H9 (cell line): ENCODE results near the gene GPC3. TPM values are rescaled to one million over a fixed set of nuclear protein-coding genes. Genes with fewer than 3 reads are reported as not detected.

Experiments used
- DNase-seq: peaks from one replicate; pipeline ENCODE4 v3.0.0-alpha.2; 2017
- H2AFZ ChIP-seq: one replicate; pipeline ENCODE4 v1.6.1; 2013; ENCODE audit warnings: mild to moderate bottlenecking, low read length, control low read depth, moderate library complexity
- H2AK5ac ChIP-seq: 2 replicates; pipeline ENCODE4 v1.6.1; 2013; ENCODE audit warnings: low read length, control low read depth, mixed read lengths; ENCODE audit not compliant: insufficient read length
- H2BK120ac ChIP-seq: one replicate; pipeline ENCODE4 v1.6.1; 2013; ENCODE audit warnings: low read depth, mild to moderate bottlenecking, low read length, control low read depth, inconsistent platforms; ENCODE audit not compliant: poor library complexity, severe bottlenecking
- H2BK12ac ChIP-seq: 2 replicates; pipeline ENCODE4 v1.6.1; 2013; ENCODE audit warnings: low read length, control low read depth, mixed read lengths, low read depth; ENCODE audit not compliant: insufficient read length
- H2BK15ac ChIP-seq: 2 replicates; pipeline ENCODE4 v1.6.1; 2013; ENCODE audit warnings: low read depth, low read length, control low read depth
- H2BK20ac ChIP-seq: one replicate; pipeline ENCODE4 v1.6.1; 2013; ENCODE audit warnings: low read depth, mild to moderate bottlenecking, low read length, control low read depth, inconsistent platforms; ENCODE audit not compliant: poor library complexity, severe bottlenecking
- H2BK5ac ChIP-seq: 2 replicates; pipeline ENCODE4 v1.6.1; 2013; ENCODE audit warnings: low read length, control low read depth, mixed read lengths; ENCODE audit not compliant: insufficient read length
- H3K14ac ChIP-seq: 2 replicates; pipeline ENCODE4 v1.6.1; 2013; ENCODE audit warnings: low read length, control low read depth; ENCODE audit not compliant: insufficient read depth
- H3K18ac ChIP-seq: 2 replicates; pipeline ENCODE4 v1.6.1; 2013; ENCODE audit warnings: low read depth, mild to moderate bottlenecking, mixed read lengths, low read length, control low read depth; ENCODE audit not compliant: insufficient read length
- H3K23ac ChIP-seq: 2 replicates; pipeline ENCODE4 v1.6.1; 2013; ENCODE audit warnings: low read length, control low read depth, mixed read lengths, low read depth; ENCODE audit not compliant: insufficient read length
- H3K23me2 ChIP-seq: 2 replicates; pipeline ENCODE4 v1.6.1; 2013; ENCODE audit warnings: low read depth, mild to moderate bottlenecking, mixed read lengths, low read length, control low read depth; ENCODE audit not compliant: insufficient read length, poor library complexity, severe bottlenecking
- H3K27ac ChIP-seq: 2 replicates; pipeline ENCODE4 v1.5.1; 2013; ENCODE audit warnings: low read length, control low read depth, mixed read lengths, low read depth; ENCODE audit not compliant: insufficient read length
- H3K27me3 ChIP-seq: 2 replicates; pipeline ENCODE4 v1.6.1; 2013; ENCODE audit warnings: low read length, control low read depth, inconsistent platforms; ENCODE audit not compliant: insufficient read depth
- H3K4ac ChIP-seq: 2 replicates; pipeline ENCODE4 v1.6.1; 2013; ENCODE audit warnings: low read depth, mild to moderate bottlenecking, control low read depth, inconsistent platforms, low read length, moderate library complexity
- H3K4me1 ChIP-seq: 2 replicates; pipeline ENCODE4 v1.6.1; 2013; ENCODE audit warnings: low read length, control low read depth, inconsistent platforms; ENCODE audit not compliant: insufficient read depth
- H3K4me2 ChIP-seq: 2 replicates; pipeline ENCODE4 v1.6.1; 2013; ENCODE audit warnings: low read length, control low read depth, mixed read lengths; ENCODE audit not compliant: insufficient read length, insufficient read depth
- H3K56ac ChIP-seq: 2 replicates; pipeline ENCODE4 v1.6.1; 2013; ENCODE audit warnings: low read depth, mild to moderate bottlenecking, mixed read lengths, low read length, control low read depth; ENCODE audit not compliant: insufficient read length
- H3K79me1 ChIP-seq: 2 replicates; pipeline ENCODE4 v1.6.1; 2013; ENCODE audit warnings: low read depth, mild to moderate bottlenecking, moderate library complexity, low read length, control low read depth, inconsistent platforms; ENCODE audit not compliant: insufficient read depth, poor library complexity, severe bottlenecking
- H3K79me2 ChIP-seq: 2 replicates; pipeline ENCODE4 v1.6.1; 2013; ENCODE audit warnings: low read length, control low read depth, inconsistent platforms; ENCODE audit not compliant: insufficient read depth
- H3K9ac ChIP-seq: 2 replicates; pipeline ENCODE4 v1.6.1; 2013; ENCODE audit warnings: low read length, control low read depth, mixed read lengths; ENCODE audit not compliant: insufficient read length; ENCODE audit errors: extremely low read depth
- H3K9me3 ChIP-seq: one replicate; pipeline ENCODE4 v1.6.1; 2013; ENCODE audit warnings: low read depth, low read length, inconsistent platforms; ENCODE audit not compliant: control insufficient read depth
- H3T11ph ChIP-seq: one replicate; pipeline ENCODE4 v1.6.1; 2013; ENCODE audit warnings: mild to moderate bottlenecking, low read length, control low read depth, inconsistent platforms
- H4K20me1 ChIP-seq: one replicate; pipeline ENCODE4 v1.6.1; 2013; ENCODE audit not compliant: control insufficient read depth, insufficient read length, insufficient read depth
- H4K5ac ChIP-seq: 2 replicates; pipeline ENCODE4 v1.6.1; 2013; ENCODE audit warnings: low read depth, mild to moderate bottlenecking, mixed read lengths, low read length, control low read depth; ENCODE audit not compliant: insufficient read length
- H4K8ac ChIP-seq: replicated peaks from 2 replicates; pipeline ENCODE4 v1.6.1; 2013; ENCODE audit warnings: low read length, control low read depth, mixed read lengths, low read depth; ENCODE audit not compliant: insufficient read length
- H4K91ac ChIP-seq: 2 replicates; pipeline ENCODE4 v1.6.1; 2013; ENCODE audit warnings: low read depth, mild to moderate bottlenecking, moderate library complexity, mixed read lengths, low read length, control low read depth; ENCODE audit not compliant: insufficient read length
- H3K27ac Mint-ChIP-seq, 3 experiments: 2 replicates in 2 of 3; 3 replicates in 1 of 3; pipeline ENCODE4 v1.8.0; 2020 to 2021; ENCODE audit warnings: mixed read lengths in 3 of 3, mild to moderate bottlenecking in 1 of 3, moderate library complexity in 1 of 3
- H3K27me3 Mint-ChIP-seq: 2 replicates; pipeline ENCODE4 v1.8.0; 2021; ENCODE audit warnings: low read depth, mild to moderate bottlenecking, moderate library complexity, mixed read lengths
- H3K36me3 Mint-ChIP-seq, 3 experiments: 2 replicates in 2 of 3; 3 replicates in 1 of 3; pipeline ENCODE4 v1.8.0; 2020 to 2021; ENCODE audit warnings: low read depth in 3 of 3, mixed read lengths in 3 of 3; ENCODE audit not compliant: insufficient read depth in 1 of 3
- H3K4me1 Mint-ChIP-seq, 2 experiments: 2 replicates each; pipeline ENCODE4 v1.8.0; 2020; ENCODE audit warnings: mixed read lengths in 2 of 2
- H3K4me3 Mint-ChIP-seq, 2 experiments: 2 replicates in 1 of 2; 3 replicates in 1 of 2; pipeline ENCODE4 v1.8.0; 2020 to 2021; ENCODE audit warnings: mild to moderate bottlenecking in 2 of 2, mixed read lengths in 2 of 2, moderate library complexity in 1 of 2
- H3K9me3 Mint-ChIP-seq, 2 experiments: 2 replicates in 1 of 2; 3 replicates in 1 of 2; pipeline ENCODE4 v1.8.0; 2020; ENCODE audit warnings: mild to moderate bottlenecking in 2 of 2, mixed read lengths in 2 of 2, moderate library complexity in 1 of 2
- CTCF ChIP-seq: fragments of 200-600 bp; sonication (generic); conservative IDR thresholded peaks from 3 replicates; pipeline ENCODE4 v1.8.0; 2021; ENCODE audit warnings: antibody characterized with exemption, mild to moderate bottlenecking
- whole genome bisulfite sequencing: extraction: QIAGEN DNeasy Blood & Tissue Kit; methylation state at CpG from one replicate; pipeline ENCODE4 v1.1.7; 2013; ENCODE audit warnings: missing lambda C conversion rate, low lambda C conversion rate, mixed read lengths; ENCODE audit not compliant: insufficient read length; ENCODE audit errors: extremely low coverage; 5-methylcytosine and 5-hydroxymethylcytosine counted together
- total RNA-seq: library from RNA; stranded (reverse); gene quantifications from 2 replicates; pipeline ENCODE4 v1.2.1, GENCODE V29; 2021

GPC3 gene
- total RNA-seq, 1 experiment from 2014 or later, result 108 TPM

- peaks cover 5% of the 10 kb centered on the region; the same call in 1 of the 2 replicates for H3K27me3 Mint-ChIP-seq
- no peaks in the 10 kb centered on the region for H3K79me1 ChIP-seq
Measured at GRCh38 chrX:134000260-134001245, 15.2 kb upstream of the GPC3 start.

More at GRCh38 chrX:134000260-134001245, 15.2 kb upstream of the GPC3 start:
- Histone ChIP-seq H2BK20ac (no peak overlapping the region), H2BK15ac (no peak overlapping the region), H4K20me1 (no peaks in the 10 kb centered on the region), H3K4me2 (no peak overlapping the region), H2BK5ac (no peak overlapping the region), H3K56ac (no peak overlapping the region), H3K9ac (no peak overlapping the region), H4K5ac (no peak overlapping the region), H3K27ac (no peak overlapping the region), H3T11ph (no peak overlapping the region), H3K23me2 (no peaks in the 10 kb centered on the region), H2BK12ac (no peak overlapping the region), H3K4me1 (no peaks in the 10 kb centered on the region), H3K27me3 (no peaks in the 10 kb centered on the region), H4K8ac (no peak overlapping the region), H3K23ac (no peak overlapping the region), H3K18ac (no peak overlapping the region), H2AK5ac (no peak overlapping the region), H3K79me2 (no peaks in the 10 kb centered on the region), H3K4ac (no peak overlapping the region), H4K91ac (no peak overlapping the region), H3K9me3 (no peaks in the 10 kb centered on the region), H2BK120ac (no peak overlapping the region), H2AFZ (no peak overlapping the region), H3K14ac (no peak overlapping the region)
- peaks cover 20 to 37% of the 10 kb centered on the region in 2 experiments for H3K4me1 Mint-ChIP-seq
- H3K4me3 Mint-ChIP-seq, result no peak overlapping the region
- WGBS, result no CpG with 5 or more reads among the region's 14 CpGs
- no peak for DNase-seq
- H3K9me3 Mint-ChIP-seq, result no peaks in the 10 kb centered on the region
- no peak for TF ChIP-seq CTCF
- no peaks in the 10 kb centered on the region for H3K36me3 Mint-ChIP-seq
- H3K27ac Mint-ChIP-seq, result 0 out of 7 replicates have a peak overlapping the region, but pooled peaks of 1 of the 3 experiments have one; percentile 48
